Omental fat pad (tissue), 4 donors: ENCODE data around the gene ACSL6. TPM values are rescaled to one million over a fixed set of nuclear protein-coding genes. Genes with fewer than 3 reads are reported as not detected.

ENCODE experiments used
- ATAC-seq: fragments of 150-250 bp; one replicate; pipeline ENCODE4 v1.9.1; 2016; ENCODE audit warnings: mild to moderate bottlenecking, moderate library complexity; ENCODE audit not compliant: low FRiP score
- DNase-seq: peaks from one replicate; pipeline ENCODE4 v3.0.0-alpha.2; 2019; ENCODE audit warnings: low spot score
- CTCF ChIP-seq, 3 donors: fragments of 450-650 bp; IDR thresholded peaks; one replicate each; pipeline ENCODE4 v1.5.1; 2016 to 2017; ENCODE audit warnings: antibody characterized with exemption in 3 of 3, mild to moderate bottlenecking in 3 of 3, moderate library complexity in 2 of 3
- total RNA-seq, 4 donors: library from RNA; depleted of rRNA; stranded (reverse); fragments of >200 nt; gene quantifications; one replicate each; pipeline ENCODE4 v1.1.0, GENCODE V29; 2016

ACSL6 gene
- total RNA-seq, 4 donors from 2014 or later: 0.75 to 1.4 (median 1.0) TPM; not detected in 1

- ATAC-seq (no peak), DNase-seq (no peak)
- TF ChIP-seq CTCF (IDR thresholded peaks at IDR 0.05): no peak
These were observed 16.8 kb downstream of the ACSL6 start for GRCh38 chr5:131994533-131995226.

GRCh38 chr5:131994090-131994489 lies 17.4 kb downstream of the ACSL6 start:
- DNase-seq (no peak), ATAC-seq (no peak)
- TF ChIP-seq CTCF (IDR thresholded peaks at IDR 0.05): no peak

GRCh38 chr5:131993676-131994075 lies 17.8 kb downstream of the ACSL6 start:
- DNase-seq (no peak), ATAC-seq (no peak)
- TF ChIP-seq CTCF (IDR thresholded peaks at IDR 0.05): no peak

DNA sequence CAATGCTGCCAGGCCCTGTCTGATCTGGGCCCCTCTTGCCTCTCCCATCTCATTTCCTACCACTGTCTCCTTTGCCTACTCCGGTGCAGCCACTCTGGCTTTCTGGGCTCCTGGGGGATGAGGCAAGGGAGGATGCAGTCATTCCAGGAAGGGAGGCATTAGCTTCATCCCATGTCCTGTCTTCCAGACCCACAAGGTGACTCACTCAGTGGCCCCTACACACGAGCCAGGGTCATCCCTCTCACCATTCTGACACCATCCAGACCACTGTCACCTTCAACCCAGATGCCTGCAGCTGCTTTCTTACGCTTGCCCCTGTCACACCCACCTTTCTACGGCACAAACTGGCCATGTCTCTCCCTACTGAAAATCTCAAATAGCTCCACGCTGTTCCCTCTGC lies 19.1 kb downstream of the ACSL6 start:
- ATAC-seq: no peak
- TF ChIP-seq CTCF (IDR thresholded peaks at IDR 0.05): no peak
- no peak for DNase-seq

GRCh38 chr5:131991593-131992324 lies 19.7 kb downstream of the ACSL6 start:
- TF ChIP-seq CTCF (IDR thresholded peaks at IDR 0.05): no peak
- DNase-seq: no peak
- ATAC-seq: no peak

GRCh38 chr5:131990716-131991115 lies 20.7 kb downstream of the ACSL6 start:
- no peak for ATAC-seq
- DNase-seq: no peak
- TF ChIP-seq CTCF (IDR thresholded peaks at IDR 0.05): no peak

DNA sequence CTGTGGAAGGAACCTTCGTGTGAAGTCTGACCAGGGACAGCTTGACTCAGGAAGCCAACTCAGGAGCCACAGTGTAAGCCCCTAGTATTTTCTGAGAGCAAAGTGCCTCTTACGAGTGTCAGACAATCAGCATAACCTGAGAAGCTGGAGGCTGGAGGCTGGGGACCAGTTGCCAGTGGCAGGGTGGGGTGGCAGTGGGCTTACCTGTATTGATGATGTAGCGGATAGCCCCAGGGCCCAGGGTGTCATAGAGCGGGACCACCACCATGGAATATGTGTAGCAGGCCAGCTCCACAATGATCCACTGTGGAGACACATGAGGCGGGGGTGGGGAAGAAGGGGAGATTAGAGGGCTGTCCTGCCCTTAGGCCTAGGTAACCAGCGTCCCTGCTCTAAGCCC lies 22.9 kb downstream of the ACSL6 start:
- ATAC-seq (no peak), DNase-seq (no peak)
- TF ChIP-seq CTCF (IDR thresholded peaks at IDR 0.05): no peak
